Gastroesophageal sphincter (tissue), 4 donors: ENCODE results near the gene SUPT5H. TPM values are rescaled to one million over a fixed set of nuclear protein-coding genes. Genes with fewer than 3 reads are reported as not detected.

ENCODE experiments used
- ATAC-seq: fragments of 150-250 bp; one replicate; pipeline ENCODE4 v1.9.1; 2016; ENCODE audit warnings: mild to moderate bottlenecking, moderate library complexity
- H3K27ac ChIP-seq, 4 donors: fragments of 200-600 bp; sonication (generic) in 3 of 4; 1 replicate in 3 of 4; 2 replicates in 1 of 4; pipeline ENCODE4 v1.5.1; 2016 to 2019
- H3K27me3 ChIP-seq: fragments of 200-600 bp; sonication (generic); one replicate; pipeline ENCODE4 v1.5.1; 2019
- H3K36me3 ChIP-seq, 2 donors: fragments of 200-600 bp; sonication (generic); one replicate each; pipeline ENCODE4 v1.5.1; 2019; ENCODE audit warnings: control low read depth in 1 of 2
- H3K4me1 ChIP-seq, 3 donors: fragments of 200-600 bp; sonication (generic); 1 replicate in 2 of 3; 2 replicates in 1 of 3; pipeline ENCODE4 v1.5.1; 2016 to 2019; ENCODE audit warnings: control low read depth in 2 of 3
- H3K4me3 ChIP-seq, 2 donors: fragments of 200-600 bp; sonication (generic); one replicate each; pipeline ENCODE4 v1.5.1; 2019; ENCODE audit warnings: mild to moderate bottlenecking in 1 of 2, moderate library complexity in 1 of 2
- H3K9me3 ChIP-seq, 3 donors: fragments of 200-600 bp; sonication (generic); one replicate each; pipeline ENCODE4 v1.5.1; 2017 to 2019; ENCODE audit warnings: control low read depth in 2 of 3
- EP300 ChIP-seq: sonication (generic); formaldehyde crosslinking; IDR thresholded peaks from one replicate; pipeline ENCODE4 v1.6.1; 2017; ENCODE audit warnings: antibody characterized with exemption, mild to moderate bottlenecking
- POLR2A ChIP-seq, 2 donors: fragments of 450-650 bp; IDR thresholded peaks; one replicate each; pipeline ENCODE4 v1.6.1; 2017; ENCODE audit warnings: antibody characterized with exemption in 2 of 2, mild to moderate bottlenecking in 2 of 2, moderate library complexity in 1 of 2
- POLR2AphosphoS5 ChIP-seq: sonication (generic); formaldehyde crosslinking; IDR thresholded peaks from one replicate; pipeline ENCODE4 v1.6.1; 2017; ENCODE audit warnings: antibody characterized with exemption
- WGBS, 2 donors: methylation state at CpG; one replicate each; pipeline ENCODE4 v1.1.5; 2018; ENCODE audit warnings: low coverage in 1 of 2; 5-methylcytosine and 5-hydroxymethylcytosine counted together
- total RNA-seq, 4 donors: library from RNA; depleted of rRNA; stranded (reverse); fragments of >200 nt; gene quantifications; one replicate each; pipeline ENCODE4 v1.1.0, GENCODE V29; 2016
- TF ChIP-seq, protein P1 (sequence below), 4 experiments: fragments of 200-600 bp in 2 of 4; fragments of 450-650 bp in 2 of 4; sonication (generic) in 1 of 4; IDR thresholded peaks; one replicate each; pipeline ENCODE4 v1.5.1; 2017 to 2019; ENCODE audit warnings: antibody characterized with exemption in 4 of 4, mild to moderate bottlenecking in 2 of 4, moderate library complexity in 2 of 4

SUPT5H gene
- total RNA-seq, 4 donors from 2014 or later: 71.5 to 99.1 (median 87.0) TPM

DNA sequence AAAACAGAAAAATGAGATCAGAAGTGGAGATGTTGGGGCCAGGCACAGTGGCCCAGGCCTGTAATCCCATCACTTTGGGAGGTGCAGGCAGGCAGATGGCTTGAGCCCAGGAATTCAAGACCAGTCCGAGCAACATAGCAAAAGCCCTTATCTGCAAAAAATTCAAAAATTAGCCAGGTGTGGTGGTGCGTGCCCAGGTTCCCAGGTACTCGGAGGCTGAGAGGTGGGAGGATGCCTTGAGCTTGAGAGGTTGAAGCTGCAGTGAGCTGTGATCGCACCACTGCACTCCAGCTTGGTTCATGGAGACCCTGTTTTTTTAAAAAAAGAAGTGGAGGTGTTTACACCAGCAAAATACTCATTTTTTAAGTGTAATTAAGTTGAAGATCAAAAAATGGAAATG is 45.3 kb upstream of the SUPT5H start:
- no peak overlapping the region for H3K4me3 ChIP-seq
- WGBS, 2 donors: 84 to 93% methylated on average over 3 to 4 of the region's 4 CpGs
- no peaks in the 10 kb centered on the region for H3K9me3 ChIP-seq
- H3K4me1 ChIP-seq: peaks cover 8 to 79% (median 29%) of the 10 kb centered on the region in 3 donors
- ATAC-seq: no peak
- TF ChIP-seq, protein P1, sequence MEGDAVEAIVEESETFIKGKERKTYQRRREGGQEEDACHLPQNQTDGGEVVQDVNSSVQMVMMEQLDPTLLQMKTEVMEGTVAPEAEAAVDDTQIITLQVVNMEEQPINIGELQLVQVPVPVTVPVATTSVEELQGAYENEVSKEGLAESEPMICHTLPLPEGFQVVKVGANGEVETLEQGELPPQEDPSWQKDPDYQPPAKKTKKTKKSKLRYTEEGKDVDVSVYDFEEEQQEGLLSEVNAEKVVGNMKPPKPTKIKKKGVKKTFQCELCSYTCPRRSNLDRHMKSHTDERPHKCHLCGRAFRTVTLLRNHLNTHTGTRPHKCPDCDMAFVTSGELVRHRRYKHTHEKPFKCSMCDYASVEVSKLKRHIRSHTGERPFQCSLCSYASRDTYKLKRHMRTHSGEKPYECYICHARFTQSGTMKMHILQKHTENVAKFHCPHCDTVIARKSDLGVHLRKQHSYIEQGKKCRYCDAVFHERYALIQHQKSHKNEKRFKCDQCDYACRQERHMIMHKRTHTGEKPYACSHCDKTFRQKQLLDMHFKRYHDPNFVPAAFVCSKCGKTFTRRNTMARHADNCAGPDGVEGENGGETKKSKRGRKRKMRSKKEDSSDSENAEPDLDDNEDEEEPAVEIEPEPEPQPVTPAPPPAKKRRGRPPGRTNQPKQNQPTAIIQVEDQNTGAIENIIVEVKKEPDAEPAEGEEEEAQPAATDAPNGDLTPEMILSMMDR (IDR thresholded peaks at IDR 0.05): no peak
- TF ChIP-seq POLR2A (IDR thresholded peaks at IDR 0.05) (no peak), EP300 (no peak), POLR2AphosphoS5 (no peak)
- H3K36me3 ChIP-seq: peaks cover 0 to 35% of the 10 kb centered on the region in 2 donors
- no peaks in the 10 kb centered on the region for H3K27me3 ChIP-seq
- H3K27ac ChIP-seq: peak overlapping the region in 3 of 4 donors; percentile 87 to 99 (median 99)

DNA sequence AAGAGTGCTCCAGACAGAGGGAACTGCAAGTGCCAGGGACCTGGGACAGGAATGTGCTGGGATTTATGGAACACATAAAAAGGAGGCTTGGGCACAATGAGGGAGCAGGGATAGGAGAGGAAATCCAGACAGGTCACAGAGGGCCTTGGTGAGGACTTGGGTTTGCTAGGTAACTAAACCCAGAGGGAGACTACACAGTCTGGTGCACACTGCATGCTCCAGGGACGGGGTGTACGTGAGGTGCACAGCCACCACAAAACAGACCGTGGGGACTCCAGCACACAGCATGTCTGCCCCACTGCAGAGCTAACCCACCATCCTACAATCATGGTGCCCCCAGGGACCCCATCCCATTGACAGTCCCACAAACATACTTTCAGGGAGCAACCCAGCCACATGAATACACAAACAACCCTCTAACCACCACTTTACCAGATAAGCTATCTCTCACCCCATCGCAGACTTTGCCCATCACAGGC is 44.3 kb upstream of the SUPT5H start:
- H3K27ac ChIP-seq: peak overlapping the region; percentile 99 to 100 (median 99)
- 72% methylated on average over 3 of the region's 4 CpGs; no CpG with 5 or more reads in 1 of the 2 donors for WGBS, 2 donors
- no peak for TF ChIP-seq EP300
- TF ChIP-seq POLR2AphosphoS5: no peak
- TF ChIP-seq, protein P1 (IDR thresholded peaks at IDR 0.05): no peak
- no peak for TF ChIP-seq POLR2A (IDR thresholded peaks at IDR 0.05)
- H3K36me3 ChIP-seq: peaks cover 0 to 25% of the 10 kb centered on the region in 2 donors
- H3K27me3 ChIP-seq: no peaks in the 10 kb centered on the region
- no peak for ATAC-seq
- no peaks in the 10 kb centered on the region for H3K9me3 ChIP-seq
- peaks cover 8 to 83% (median 35%) of the 10 kb centered on the region in 3 donors for H3K4me1 ChIP-seq
- no peak overlapping the region for H3K4me3 ChIP-seq

DNA sequence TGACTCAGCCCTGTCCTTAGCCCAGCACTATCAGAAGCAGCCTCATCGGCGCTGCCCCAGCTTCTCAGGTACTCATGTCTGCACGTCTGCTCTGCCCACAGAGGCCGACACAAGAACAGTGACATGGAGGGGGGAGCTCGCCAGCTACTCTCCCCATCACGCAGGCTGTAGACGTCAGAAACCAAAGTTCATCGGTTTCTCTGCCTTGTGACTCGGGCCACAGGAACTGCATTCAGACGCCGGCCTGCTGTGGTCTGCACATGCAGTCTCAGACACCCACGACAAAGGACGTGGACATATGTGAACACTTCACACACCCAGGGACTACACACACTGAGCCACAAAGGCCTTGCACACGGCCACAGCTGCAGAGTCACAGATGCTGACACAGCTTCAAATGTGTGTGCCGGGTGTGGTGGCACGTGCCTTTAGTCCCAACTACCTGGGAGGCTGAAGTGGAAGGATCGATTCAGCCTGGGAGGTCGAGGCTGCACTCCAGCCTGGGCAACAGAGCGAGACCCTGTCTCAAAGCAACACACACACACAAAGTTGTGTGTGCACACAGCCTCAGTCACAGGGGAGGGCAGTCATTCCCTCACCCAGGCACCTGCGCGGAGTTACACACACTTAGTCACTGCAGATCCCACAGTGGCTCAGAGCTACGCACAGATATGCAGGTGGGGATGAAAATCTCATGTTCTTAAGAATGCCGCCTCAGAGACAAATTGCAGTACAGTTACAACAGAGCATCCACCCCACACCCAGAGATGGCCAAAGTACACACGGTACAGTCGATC is 43.6 kb upstream of the SUPT5H start:
- no peak for ATAC-seq
- Histone ChIP-seq H3K27ac (peak overlapping the region; percentile 99 to 100 (median 99)), H3K36me3 (peaks cover 0 to 19% of the 10 kb centered on the region in 2 donors), H3K4me3 (peak overlapping the region in 1 of 2 donors; percentile 71), H3K27me3 (no peaks in the 10 kb centered on the region), H3K9me3 (no peaks in the 10 kb centered on the region), H3K4me1 (peaks cover 8 to 82% (median 35%) of the 10 kb centered on the region in 3 donors)
- TF ChIP-seq POLR2AphosphoS5: peak; percentile 35
- no peak for TF ChIP-seq POLR2A (IDR thresholded peaks at IDR 0.05)
- 53 to 80% methylated on average over 1 to 7 of the region's 25 CpGs for WGBS, 2 donors

DNA sequence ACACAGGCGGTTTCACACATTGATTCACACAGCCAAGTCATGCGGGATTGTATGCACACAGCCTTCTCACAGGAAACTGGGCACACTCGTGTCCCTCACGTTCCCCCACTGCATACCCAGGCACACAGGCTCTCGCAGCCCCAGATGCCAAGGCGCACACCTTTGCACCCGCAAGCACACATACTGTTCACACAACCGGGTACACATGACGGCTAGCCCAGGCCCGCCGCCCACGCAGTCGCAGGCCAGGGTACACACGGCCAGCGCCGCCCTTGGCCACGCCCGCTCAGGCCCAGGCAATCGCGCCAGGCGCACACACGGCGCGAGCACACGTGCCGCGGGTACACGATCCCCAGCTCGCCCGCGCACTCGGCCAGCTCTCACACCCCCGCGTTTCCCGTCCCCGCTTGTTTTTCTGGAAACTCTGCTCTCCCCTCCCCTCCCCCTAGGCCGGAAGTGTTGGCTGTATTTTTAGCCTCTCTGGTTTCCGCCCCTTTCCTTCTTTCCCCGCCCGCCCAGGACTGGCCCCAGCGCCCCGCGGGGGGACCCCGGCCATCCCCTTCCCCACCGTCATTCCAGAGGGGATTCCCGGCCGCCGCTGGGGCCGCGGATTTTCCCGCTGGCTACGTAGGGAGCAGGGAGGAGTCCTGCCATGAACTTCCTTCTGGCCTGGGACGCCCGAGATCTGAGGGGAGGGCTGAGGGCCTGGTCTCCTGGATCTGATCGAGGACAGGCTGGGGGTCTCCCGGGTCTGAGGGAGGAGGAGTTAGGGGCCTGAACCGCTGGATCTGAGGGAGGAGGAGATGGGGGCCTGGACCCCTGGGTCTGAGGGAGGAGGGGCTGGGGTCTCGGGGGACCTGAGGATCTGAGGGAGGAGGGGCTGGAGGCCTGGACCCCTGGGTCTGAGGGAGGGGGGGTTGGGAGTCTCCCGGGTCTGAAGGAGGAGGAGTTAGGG is 42.8 kb upstream of the SUPT5H start:
- Histone ChIP-seq H3K36me3 (peaks cover 0 to 19% of the 10 kb centered on the region in 2 donors), H3K27me3 (no peaks in the 10 kb centered on the region), H3K27ac (peak overlapping the region; percentile 99 to 100 (median 99)), H3K4me3 (peak overlapping the region; percentile 50 to 71), H3K9me3 (no peaks in the 10 kb centered on the region), H3K4me1 (peaks cover 8 to 73% (median 31%) of the 10 kb centered on the region in 3 donors)
- peak in 1 of 2 donors; percentile 36 for TF ChIP-seq POLR2A (IDR thresholded peaks at IDR 0.05)
- no peak for TF ChIP-seq EP300
- TF ChIP-seq, protein P1 (IDR thresholded peaks at IDR 0.05): no peak
- peak; percentile 95 for TF ChIP-seq POLR2AphosphoS5
- peak; percentile 35 for ATAC-seq
- 1 to 11% methylated on average over 7 to 23 of the region's 59 CpGs for WGBS, 2 donors
